NCI-H146 (cell line): ENCODE measurements around the gene EML3.
A peak's percentile ranks its signal among the peaks of the same experiment; 100 is the strongest.
"Not testable (repeated sequence)": the region's sequence is repeated elsewhere in the genome, so short reads cannot be mapped to it uniquely, and the experiment has no call there.

Experiments
- DNase-seq: peaks from one replicate; lab custom pipeline; 2025; lab: John Stamatoyannopoulos, UW

EML3 gene

GRCh38 chr11:62595124-62595523 is 17.5 kb downstream of the EML3 start:
- DNase-seq: no peak

DNA sequence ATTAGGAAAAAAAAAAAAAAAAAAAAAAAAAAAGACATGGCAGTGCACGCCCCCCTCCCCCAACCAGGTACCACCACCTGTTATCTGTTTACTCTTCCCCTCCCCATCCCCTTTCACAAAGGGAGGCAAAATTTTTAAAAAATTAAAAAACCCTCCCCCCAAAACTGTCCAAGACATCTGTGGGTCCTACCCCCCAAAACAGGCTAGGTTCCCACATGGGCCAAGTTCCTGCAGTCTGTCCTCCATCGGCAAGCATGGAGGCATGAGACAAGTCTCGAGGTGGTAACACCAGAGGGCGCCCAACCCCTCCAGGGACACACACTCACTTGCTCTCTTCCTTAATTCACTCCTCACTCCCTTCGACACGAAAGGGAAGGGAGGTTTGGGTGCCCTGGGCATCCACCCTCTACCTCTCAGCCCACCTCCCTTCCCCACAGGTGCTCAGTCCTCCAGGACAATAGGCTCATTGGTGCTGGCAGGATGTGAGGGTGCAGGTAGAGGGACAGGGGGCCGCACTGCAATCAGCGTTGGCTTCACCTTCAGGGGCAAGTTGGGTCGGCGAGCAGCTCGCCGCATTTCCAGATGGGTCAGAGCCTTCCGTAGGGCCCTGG is 19.0 kb downstream of the EML3 start:
- DNase-seq: peak; percentile 58

- no peak for DNase-seq
These were observed 19.6 kb downstream of the EML3 start for GRCh38 chr11:62592989-62593421.

- DNase-seq: no peak
These were observed 20.3 kb downstream of the EML3 start for GRCh38 chr11:62592146-62592815.

GRCh38 chr11:62591448-62592145 is 21.0 kb downstream of the EML3 start, which contains the start of gene TUT1:
TUT1 (minus strand) TSS chr11:62591523; CDS start chr11:62591485, 38 bp downstream.
- peak; percentile 99 for DNase-seq

DNA sequence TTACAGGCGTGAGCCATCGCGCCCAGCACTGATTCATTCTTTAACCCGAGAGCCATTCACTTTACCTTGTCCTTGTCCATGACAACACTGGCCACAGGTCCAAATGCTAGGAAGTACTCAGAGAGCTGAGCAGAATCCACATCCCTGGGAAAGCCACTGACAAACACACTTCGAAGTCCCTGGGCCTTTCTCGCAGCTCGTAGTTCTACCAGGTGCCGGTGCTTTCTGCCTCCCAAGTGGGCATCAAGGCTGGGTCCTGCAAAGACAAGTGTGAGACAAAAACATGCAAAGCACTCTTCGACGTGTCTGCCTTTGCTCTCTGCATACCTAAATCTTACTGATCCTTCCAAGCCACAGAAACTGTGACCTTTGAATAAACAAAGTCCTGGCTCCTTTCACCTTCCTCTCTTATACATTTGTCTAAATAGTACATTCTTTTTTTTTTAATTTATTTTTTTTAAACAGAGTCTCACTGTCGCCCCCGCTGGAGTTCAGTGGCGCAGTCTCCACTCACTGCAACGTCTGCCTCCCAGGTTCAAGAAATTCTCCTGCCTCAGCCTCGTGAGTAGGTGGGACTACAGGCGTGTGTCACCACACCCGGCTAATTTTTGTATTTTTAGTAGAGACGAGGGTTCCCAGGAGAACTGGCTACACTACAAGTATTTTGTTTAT is 23.5 kb downstream of the EML3 start:
- DNase-seq: no peak

- not testable (repeated sequence) for DNase-seq
These were observed 27.2 kb downstream of the EML3 start for GRCh38 chr11:62585356-62585755.

GRCh38 chr11:62581735-62582134 is 30.8 kb downstream of the EML3 start:
- not testable (repeated sequence) for DNase-seq

DNA sequence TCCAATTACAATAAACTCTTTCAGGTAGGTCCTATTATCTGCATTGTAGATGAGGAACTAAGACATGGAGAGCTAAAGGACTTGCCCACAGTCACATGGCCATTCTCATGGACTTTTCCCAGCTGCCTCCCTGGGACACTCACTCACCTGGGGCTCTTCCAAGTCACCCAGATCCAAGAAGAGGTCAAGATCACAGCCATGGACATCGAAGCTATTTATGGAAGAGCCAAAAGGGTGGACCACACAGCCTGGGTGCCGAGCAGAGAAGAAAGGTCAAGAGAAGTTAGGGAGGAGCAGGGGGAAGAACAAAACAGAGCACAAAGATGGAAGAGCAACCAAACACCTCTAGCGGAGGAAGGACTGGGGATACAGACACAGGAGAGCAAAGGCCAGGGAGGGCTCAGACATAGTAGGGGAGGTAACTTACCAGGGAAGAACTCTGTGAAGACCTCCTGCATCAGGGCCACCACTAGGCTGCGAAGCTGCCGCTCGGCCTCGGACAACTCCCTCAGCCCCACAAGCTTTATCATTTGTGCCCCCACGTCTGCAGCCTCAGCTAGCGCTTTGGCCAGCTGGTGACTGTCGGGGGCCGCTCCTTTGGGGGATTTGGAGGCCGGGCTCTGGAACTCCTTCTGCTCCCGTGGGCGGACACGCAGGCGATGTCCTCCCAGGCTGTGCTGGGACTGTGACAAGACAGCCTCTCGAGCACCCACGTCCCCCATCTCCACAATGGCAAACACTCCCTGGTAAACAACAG is 31.4 kb downstream of the EML3 start:
- DNase-seq: no peak

DNA sequence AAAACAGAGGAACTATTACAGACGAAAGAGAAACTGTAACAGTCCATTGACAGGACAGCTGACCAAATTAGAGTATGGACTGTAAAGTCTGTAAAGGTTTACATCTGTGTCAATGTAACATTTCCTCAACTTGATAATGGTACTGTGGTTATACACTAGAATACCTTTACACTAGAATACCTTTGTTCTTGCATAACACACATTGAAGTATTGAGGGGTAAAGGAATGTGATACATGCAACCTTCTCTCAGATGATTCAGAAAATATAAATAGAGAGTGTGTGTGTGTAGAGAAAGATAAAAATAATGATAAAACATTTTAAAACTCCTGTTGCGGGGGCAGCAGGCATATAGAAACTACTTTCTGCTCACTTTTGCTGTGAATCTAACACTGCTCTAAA is 33.3 kb downstream of the EML3 start:
- no peak for DNase-seq

DNA sequence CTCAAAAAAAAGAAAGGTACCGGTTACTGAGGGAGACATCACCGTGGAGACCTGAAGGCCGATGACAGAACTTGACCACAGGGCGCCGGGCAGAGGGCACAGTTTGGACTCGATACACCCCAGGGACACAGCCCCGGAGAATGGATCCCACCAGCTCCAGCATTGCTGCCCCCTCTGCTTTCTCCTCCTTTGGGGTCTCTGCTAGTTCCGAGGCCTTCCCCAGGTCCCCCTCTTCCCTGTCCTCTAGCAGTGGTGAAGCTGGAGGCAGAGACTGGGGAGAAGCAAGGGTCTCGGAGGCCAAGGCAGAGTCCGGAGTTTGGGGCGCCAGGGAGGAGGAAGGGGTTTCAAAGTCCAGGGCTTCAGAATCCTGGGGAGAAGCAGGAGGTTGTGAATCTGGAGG is 34.0 kb downstream of the EML3 start:
- no peak for DNase-seq

GRCh38 chr11:62577046-62577714 is 35.4 kb downstream of the EML3 start:
- DNase-seq: no peak

DNA sequence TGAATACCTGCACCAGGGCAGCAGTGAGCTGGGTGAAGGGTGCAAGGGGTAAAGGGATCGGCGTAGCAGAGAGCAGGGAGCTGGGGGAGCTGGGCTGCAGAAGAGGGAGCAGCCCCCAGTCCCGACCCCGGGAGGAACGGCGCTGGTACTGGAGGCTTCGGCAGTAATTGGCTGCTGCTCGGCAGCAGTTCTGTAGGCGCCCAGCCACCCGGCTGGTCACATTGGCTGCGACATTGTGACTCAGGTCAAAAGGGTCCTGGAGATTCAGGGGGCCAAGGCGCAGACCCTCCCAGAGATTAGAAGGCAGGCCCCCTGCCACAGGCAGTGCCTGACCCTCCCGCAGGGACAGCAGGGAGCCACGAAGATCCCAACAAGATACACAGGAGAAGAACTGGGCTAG is 36.7 kb downstream of the EML3 start:
- DNase-seq: no peak

DNA sequence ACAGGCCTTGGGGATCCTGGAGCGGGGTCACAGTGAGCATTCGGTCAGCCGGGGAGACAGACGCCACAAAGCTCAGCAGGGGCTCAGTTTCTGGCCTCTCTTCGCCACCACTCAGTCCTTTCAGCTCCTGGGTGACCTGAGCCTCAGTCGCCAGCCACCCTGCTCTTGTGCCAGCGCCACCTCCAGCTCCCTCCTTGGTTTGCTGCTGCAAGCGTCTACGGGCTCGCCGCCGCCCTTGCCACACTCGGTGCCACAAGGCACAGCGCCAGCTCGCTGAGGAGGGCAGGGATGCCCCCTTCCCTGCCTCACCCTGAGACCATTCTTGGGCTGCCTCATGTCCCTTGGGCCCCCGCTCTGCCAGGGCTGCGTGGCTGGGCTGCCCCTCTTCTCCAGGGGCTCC is 37.4 kb downstream of the EML3 start:
- DNase-seq: no peak

DNA sequence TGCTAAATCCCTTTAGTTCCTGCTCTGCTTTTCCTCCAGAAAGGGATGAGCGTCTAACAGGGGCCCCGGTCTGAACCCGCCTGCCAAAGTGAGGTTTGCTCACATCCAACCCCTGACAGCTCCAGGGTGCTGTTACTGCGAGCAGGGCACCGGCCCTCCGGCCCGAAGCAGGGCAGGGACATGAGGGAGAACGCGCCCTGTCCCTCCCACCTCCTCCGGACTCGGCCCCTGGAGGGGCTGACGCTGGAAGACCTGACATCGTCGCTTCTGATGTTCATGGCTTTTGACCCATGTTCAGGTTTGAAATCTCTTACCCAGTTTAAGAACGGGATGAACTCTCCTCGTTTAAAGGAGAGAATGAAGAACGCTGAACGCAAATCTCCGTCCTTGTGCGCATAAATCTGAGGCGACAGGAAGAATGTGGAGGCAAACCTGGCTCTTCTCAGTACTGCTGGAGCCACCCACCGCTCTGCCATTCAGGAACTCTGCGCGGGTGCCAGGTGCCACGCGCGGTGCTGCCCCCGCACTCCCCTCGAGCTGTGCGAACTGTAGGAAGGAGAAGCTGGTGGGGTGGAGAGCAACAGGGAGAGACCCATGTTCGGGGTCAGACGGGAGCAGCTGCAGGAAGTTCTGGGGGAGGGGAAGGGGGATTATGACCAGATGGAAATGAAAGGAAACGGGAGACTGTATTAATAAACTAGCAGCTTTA is 38.1 kb downstream of the EML3 start:
- DNase-seq: peak; percentile 64

GRCh38 chr11:62573592-62574362 is 38.8 kb downstream of the EML3 start, which contains the start of gene EEF1G:
EEF1G (minus strand) TSS chr11:62573891; CDS start chr11:62573842, 49 bp downstream.
- DNase-seq: peak; percentile 99

DNA sequence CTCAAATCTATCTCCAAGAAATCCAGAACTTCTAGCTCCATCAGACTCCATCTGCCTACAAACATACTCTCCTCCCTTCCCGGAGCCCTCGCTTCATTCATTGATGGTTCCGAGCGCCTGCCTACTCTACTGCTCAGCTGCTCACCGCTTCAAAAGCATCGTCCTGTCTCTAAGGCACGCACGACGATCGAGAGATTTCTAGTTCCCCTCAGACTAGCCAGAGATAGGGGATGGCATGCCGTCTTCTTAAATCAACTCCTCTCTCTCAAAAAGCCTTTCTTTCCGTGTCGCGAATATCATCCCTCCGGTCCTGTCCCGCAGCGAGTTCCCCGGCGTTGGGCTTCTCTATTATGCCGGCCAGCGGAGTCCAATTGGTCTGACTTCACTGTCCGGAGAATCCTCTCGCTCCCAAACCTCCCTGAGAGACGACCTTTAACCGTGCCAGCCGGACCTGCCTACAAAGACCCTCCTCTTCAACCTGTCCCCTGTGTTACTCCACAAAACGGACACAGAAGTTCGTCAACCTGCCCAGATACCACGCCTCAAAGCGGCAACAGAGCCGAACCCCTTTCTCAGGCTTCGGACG is 39.5 kb downstream of the EML3 start:
- DNase-seq: peak; percentile 52

GRCh38 chr11:62572431-62572830 is 40.1 kb downstream of the EML3 start:
- no peak for DNase-seq

GRCh38 chr11:62571493-62571892 is 41.1 kb downstream of the EML3 start:
- DNase-seq: not testable (repeated sequence)
